KOPT-K1 (cell line): ENCODE results near the gene AGO3.
A peak's percentile ranks its signal among the peaks of the same experiment; 100 is the strongest.
"Not testable (repeated sequence)": the region's sequence is repeated elsewhere in the genome, so short reads cannot be mapped to it uniquely, and the experiment has no call there.

Experiments
- H3K27ac ChIP-seq: fragments of 200-600 bp; sonication (generic); 2 replicates; pipeline ENCODE4 v1.5.1; 2016; ENCODE audit warnings: antibody characterized with exemption, mild to moderate bottlenecking, low read depth, low read length; ENCODE audit not compliant: poor library complexity, severe bottlenecking
- H3K36me3 ChIP-seq: fragments of 200-600 bp; sonication (generic); 2 replicates; pipeline ENCODE4 v1.5.1; 2017; ENCODE audit warnings: antibody characterized with exemption, mild to moderate bottlenecking, low read length, moderate library complexity; ENCODE audit not compliant: insufficient read depth
- H3K9me3 ChIP-seq: fragments of 200-600 bp; sonication (generic); 2 replicates; pipeline ENCODE4 v1.5.1; 2017; ENCODE audit warnings: antibody characterized with exemption, low read length, mild to moderate bottlenecking; ENCODE audit not compliant: insufficient read depth, poor library complexity, severe bottlenecking

AGO3 gene

DNA sequence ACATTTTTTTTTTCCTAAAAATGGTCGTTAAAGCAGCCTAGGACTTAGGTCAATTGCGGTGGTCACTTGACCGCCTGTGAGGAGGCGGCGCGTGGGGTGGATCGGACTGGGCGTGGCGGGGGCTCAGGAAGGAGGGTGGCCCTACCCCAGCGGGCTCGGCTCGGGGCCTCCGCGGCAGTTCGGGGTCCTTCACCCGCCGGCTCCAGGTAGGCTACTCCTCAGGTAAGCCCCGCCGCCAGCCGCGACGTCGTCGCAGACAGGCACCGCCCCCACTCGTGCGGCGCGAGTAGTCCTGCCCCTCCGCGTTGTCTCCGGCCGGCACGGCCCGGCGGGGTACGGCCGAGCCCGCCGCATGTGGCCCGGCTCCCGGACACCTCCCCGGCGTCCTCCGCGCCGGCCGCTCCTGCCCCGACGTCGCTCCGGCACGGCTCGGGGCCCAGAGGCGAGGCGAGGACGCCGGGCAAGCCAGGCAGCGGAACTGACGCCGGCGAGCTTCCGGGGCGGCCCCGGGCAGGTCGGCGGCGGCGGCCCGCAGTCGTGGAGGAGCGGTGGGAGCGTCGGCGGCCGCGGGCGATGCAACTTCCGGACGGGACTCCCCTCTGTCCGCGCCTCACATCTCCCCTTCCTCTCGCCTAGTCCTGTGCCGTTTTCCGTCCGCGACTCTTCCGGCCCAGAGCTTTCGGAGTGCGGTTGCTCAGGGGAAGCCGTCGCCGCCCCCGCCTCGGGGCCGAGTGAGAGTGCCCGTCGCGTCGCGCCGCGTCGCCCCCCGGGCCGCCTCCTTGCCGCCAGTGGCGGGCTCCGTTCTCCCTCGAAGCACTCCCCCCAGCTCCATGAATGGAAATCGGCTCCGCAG lies at the start of gene AGO3:
Gene AGO3 (plus strand): TSS at position 513 of the 853 bp plus-strand sequence. CDS start 322 bp downstream, at position 835.
- Histone ChIP-seq H3K9me3 (no peaks in the 10 kb centered on the region), H3K36me3 (no peaks in the 10 kb centered on the region), H3K27ac (peak within 1 kb of the TSS; percentile 79)

DNA sequence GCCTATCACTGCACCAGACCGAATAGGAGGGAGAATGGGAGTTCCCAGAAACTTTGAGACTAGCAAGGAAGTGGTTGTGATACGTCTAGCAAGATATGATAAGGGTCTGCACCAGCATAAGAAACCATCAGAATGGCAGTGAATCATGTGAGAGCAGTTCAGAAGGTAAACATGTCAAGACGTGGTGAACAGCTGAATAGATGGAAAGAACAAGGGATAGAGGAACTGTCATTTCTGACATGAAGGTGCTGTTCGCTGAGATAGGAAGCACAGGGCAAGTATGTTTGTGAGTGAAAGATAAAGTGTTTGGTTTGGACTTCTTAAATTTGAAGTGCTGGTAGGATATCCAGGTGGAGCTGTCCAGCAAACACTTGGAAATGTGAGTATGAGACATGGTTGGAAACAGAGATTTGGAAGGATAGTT lies 49.0 kb upstream of the AGO3 start:
- no peaks in the 10 kb centered on the region for H3K36me3 ChIP-seq
- H3K27ac ChIP-seq = no peak overlapping the region
- no peaks in the 10 kb centered on the region for H3K9me3 ChIP-seq

DNA sequence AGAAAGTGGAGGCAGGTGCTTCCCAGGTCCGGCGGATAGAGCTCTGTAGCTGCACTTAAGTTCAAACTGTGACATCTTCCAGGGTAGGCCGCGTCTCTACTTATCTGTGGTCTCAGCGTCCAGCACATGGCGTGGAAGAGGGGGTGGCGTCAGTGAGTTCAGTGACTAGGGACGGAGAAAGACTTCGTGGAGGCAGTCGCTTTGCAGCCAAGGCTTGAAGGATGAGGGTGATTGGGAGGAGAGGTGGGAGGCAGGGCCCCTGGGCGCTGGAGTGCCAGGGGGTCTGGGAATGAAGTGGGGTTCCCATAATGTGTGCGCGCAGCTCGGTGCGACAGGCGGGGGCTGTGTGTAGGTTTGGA lies 48.3 kb upstream of the AGO3 start:
- no peak overlapping the region for H3K27ac ChIP-seq

DNA sequence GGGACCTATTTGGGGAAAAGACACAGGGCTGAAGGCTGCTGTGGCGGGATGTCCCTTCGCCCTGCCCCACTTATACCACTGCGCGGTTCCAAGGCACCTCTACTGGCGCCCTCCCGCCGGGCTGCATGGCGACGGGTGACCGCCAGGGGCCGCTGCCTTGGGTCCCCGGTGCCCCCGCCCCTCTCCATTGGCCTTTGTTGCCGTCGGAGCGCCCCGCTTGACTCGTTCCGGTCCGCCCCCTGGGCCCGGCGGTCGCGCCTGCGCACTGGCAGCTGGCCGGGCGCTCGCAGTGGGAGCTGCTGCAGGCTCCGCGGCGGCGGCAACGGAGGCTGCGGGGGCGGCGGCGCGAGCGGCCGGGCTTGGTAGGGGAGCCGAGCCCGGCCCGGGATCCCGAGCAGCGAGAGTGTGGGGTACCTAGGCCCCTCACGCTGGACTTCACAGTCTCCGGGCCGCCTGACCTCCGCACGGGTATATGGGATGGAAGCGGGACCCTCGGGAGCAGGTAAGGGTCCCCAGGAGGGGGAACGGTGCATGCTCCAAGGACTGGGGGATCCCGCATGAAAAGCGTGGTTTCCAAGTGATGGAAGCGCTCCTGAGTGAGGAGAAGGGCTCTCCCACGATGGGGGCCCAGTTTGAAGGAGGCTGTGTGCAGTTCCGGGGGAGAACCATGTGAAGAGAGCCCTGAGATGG lies 47.8 kb upstream of the AGO3 start, which contains the start of gene AGO1:
Gene AGO1 (plus strand): TSS at position 265 of the 690 bp plus-strand sequence. CDS start 213 bp downstream, at position 478.
- Histone ChIP-seq H3K27ac (peak within 1 kb of the TSS; percentile 75), H3K9me3 (no peaks in the 10 kb centered on the region), H3K36me3 (peaks cover 7% of the 10 kb centered on the region; the same call in 1 of the 2 replicates)

More for the DNA sequence above, 48.3 kb upstream of the AGO3 start:
- no peaks in the 10 kb centered on the region for H3K9me3 ChIP-seq
- H3K36me3 ChIP-seq = peaks cover 3% of the 10 kb centered on the region; the same call in 1 of the 2 replicates

DNA sequence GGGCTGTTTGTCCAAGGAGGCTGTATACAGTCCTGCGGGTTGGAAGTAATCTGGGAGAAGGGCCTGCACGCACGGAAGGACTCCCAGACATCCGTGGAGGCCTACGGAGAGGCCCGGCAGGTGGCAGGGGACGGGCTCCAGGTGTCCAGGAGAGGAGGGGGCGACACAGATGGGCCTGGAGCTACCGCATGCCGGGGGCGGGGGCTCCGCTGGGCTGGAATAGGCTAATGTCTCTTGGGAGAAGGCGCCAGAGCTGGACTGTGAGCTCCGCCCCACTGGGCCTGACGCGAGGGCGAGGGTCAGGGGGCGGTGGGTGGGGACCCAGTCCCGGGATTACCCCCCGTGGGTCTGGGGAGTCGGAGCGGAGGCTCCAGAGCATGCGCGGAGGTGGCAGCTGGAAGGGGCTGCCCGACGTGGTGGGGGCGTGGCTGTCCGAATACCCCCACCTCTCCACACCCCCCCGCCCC lies 47.2 kb upstream of the AGO3 start:
- H3K9me3 ChIP-seq = no peaks in the 10 kb centered on the region
- peaks cover 12% of the 10 kb centered on the region; the same call in 1 of the 2 replicates for H3K36me3 ChIP-seq
- H3K27ac ChIP-seq = peak overlapping the region; percentile 75

DNA sequence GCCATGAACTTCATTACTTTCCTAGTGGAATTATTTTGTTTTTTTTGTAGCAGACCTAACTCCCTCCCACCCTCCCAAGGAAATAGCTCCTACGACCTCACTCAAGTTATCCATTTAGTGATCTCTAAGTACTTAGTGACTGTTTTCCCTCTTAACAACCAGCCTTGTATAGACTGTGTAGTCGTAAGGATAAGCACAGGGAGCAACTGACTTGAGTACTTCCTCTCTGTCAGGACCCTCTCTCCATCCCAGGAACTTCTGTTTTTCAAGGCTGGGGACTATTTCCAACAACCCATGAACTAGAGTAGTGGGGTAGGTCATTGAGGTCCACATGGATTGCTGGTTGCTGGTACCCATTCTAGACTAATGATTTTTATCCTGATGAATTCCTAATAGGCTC lies 46.0 kb upstream of the AGO3 start:
- H3K9me3 ChIP-seq = no peaks in the 10 kb centered on the region
- peaks cover 23% of the 10 kb centered on the region for H3K36me3 ChIP-seq
- H3K27ac ChIP-seq = no peak overlapping the region

DNA sequence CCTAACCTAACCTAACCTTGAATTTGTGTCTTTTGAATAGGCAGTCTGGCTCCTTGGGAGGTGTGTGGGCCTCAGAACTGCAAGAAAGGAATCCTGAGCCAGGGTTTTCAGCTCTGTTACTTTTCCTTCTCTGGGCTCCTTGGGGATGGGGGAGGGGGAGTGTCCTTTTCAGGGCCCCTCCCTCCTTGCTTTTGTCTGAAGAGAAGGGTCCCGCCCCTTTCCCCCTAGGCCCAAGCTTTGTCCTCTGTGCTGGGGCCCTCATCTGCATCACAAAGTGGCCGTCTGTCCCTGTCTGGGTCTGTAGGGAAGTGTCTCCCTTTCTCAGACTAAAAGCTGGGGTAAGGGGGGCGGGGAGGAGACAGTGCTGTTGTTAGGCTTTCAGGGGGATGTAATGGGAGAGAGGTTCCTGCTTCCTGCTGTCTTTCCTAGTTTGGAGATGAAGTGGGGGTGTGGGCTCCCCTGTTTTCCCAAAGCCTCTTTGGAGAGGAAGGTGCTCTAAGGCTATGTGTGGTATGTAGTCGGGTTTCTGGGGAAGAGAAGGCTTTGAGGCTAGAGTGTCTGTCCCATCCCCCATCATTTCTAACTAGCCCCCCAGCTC lies 44.8 kb upstream of the AGO3 start:
- Histone ChIP-seq H3K36me3 (peaks cover 35% of the 10 kb centered on the region), H3K27ac (no peak overlapping the region), H3K9me3 (no peaks in the 10 kb centered on the region)

DNA sequence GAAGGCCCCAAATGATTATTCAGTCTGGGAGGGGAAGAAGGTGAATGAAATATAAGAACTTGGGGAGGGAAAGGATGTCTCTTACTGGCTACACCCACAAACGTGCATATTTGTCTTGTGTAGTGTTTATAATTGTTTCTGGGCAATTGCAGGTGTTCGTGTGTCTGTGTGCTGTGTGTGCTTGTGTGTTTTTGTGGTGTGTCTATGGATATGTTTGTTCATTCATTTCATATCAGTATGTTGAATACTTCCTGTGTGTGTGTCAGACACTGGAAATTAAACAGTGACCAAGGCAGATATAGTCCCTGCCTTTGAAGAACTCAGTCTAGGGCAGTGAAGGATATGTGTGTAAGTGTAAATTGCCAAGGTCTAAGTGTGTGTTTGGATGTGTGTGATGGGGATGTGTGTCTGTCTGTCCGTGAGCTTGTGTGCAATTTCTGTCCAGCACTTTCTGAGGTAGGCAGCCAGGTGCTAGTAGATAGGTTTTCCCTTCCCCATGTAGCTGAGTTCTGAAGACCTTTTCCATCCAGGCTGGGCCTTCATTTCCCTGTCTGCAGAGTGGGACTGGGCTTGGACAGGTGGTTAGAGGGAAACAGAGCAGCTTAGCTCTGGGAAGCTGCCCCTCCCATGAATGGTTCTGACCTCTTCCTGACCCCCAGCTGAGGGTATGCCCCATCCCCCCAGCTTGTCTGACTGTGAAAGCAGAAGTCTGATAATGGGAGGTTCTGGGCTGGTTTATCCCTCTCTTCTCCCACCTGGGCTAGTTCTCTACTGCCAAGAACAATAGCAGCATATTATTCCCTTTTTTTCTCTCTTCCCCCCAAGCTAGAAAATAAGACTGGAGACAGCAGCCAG lies 44.1 kb upstream of the AGO3 start:
- H3K36me3 ChIP-seq = peaks cover 41% of the 10 kb centered on the region
- no peaks in the 10 kb centered on the region for H3K9me3 ChIP-seq
- no peak overlapping the region for H3K27ac ChIP-seq

DNA sequence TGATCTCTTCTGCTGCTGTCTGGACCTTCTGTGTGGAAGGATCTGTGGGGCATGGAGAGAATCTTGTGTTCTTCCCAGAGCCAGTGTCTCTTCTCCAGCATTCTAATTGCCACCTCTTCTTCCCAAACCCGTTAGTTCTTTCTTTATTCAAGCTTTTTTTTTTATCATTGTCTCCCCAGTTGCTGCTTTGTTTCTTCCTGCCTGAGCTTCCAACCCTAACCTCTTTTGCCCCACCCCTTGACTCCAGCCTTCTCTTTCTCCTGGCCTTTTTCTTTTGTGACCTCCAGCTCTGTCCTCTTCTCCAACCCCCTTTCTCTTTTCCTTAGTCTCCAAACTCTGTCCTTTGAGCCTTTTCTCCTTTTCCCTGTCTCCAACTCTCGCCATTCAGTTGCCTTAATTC lies 43.4 kb upstream of the AGO3 start:
- Histone ChIP-seq H3K27ac (no peak overlapping the region), H3K36me3 (peaks cover 48% of the 10 kb centered on the region), H3K9me3 (no peaks in the 10 kb centered on the region)

DNA sequence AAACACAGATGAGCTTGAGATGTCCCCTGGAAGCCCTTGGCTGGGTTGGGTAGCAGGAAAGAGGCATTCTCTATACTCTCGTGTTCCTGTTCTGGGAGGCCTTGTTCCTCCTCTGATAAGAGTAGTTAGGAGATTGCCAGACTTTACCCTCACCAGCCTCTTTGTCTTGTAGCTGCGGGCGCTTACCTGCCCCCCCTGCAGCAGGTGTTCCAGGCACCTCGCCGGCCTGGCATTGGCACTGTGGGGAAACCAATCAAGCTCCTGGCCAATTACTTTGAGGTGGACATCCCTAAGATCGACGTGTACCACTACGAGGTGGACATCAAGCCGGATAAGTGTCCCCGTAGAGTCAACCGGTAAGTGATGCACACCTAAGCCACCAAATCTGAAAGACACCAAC lies 42.6 kb upstream of the AGO3 start:
- peaks cover 55% of the 10 kb centered on the region for H3K36me3 ChIP-seq
- no peaks in the 10 kb centered on the region for H3K9me3 ChIP-seq

DNA sequence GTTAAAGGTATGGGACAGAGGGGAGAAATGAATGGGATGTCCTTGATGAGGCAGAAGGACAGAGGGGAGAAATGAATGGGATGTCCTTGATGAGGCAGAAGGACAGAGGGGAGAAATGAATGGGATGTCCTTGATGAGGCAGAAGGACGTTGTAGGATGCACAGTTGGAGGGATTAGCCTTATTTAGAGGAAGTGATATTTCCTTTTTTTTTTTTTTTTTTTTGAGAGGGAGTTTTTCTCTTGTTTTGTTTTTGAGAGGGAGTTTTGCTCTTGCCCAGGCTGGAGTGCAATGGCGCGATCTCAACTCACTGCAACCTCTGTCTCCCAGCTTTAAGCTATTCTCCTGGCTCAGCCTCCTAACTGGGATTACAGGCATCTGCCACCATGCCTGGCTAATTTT lies 41.9 kb upstream of the AGO3 start:
- H3K36me3 ChIP-seq = peaks cover 62% of the 10 kb centered on the region
- H3K9me3 ChIP-seq, H3K27ac ChIP-seq: not testable (repeated sequence)

More for the DNA sequence above, 42.6 kb upstream of the AGO3 start:
- no peak overlapping the region for H3K27ac ChIP-seq

DNA sequence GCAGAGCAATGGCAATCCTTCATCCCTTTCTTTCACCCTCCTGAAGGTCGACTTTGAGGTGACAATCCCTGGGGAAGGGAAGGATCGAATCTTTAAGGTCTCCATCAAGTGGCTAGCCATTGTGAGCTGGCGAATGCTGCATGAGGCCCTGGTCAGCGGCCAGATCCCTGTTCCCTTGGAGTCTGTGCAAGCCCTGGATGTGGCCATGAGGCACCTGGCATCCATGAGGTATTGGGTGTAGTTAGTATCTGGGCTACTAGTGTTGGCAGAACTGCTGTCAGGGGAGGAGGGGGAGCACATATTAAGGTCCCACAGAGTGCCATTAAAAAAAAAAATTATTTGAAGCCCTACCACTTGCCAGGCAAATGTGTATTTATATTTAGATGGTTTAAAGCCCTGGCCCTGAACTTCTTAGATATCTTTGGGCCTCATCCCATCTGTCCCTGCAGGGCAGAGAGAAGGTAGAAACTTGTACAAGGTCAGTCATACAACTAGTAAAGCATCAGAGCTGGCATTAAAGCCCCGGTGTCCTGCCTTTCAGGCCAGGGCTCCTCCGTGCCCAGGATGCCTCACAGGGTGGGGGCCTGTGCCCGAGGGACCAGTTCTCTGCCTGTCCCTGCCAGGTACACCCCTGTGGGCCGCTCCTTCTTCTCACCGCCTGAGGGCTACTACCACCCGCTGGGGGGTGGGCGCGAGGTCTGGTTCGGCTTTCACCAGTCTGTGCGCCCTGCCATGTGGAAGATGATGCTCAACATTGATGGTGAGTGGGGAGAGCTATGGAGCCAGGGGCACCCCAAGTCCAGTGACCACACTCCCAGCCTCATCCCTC lies 37.6 kb upstream of the AGO3 start:
- Histone ChIP-seq H3K9me3 (no peaks in the 10 kb centered on the region), H3K36me3 (peaks cover 97% of the 10 kb centered on the region), H3K27ac (no peak overlapping the region)

DNA sequence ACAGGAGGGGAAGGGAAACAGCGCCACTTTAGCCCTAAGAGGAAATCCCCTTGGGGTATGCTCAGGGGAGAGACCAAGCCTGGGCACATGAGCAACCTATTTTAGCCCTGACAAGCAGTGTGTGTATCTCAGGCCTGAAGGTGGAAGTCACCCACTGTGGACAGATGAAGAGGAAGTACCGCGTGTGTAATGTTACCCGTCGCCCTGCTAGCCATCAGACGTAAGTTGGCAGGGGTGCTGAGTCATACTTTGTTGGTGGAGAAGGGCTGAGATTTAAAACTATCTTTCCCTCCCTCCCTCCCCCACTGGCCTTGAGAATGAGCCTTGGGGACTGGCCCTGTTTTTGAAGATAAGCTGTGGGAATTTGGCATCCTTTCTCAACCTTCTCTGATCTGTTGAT lies 36.7 kb upstream of the AGO3 start:
- Histone ChIP-seq H3K27ac (no peak overlapping the region), H3K36me3 (peaks cover 97% of the 10 kb centered on the region)

DNA sequence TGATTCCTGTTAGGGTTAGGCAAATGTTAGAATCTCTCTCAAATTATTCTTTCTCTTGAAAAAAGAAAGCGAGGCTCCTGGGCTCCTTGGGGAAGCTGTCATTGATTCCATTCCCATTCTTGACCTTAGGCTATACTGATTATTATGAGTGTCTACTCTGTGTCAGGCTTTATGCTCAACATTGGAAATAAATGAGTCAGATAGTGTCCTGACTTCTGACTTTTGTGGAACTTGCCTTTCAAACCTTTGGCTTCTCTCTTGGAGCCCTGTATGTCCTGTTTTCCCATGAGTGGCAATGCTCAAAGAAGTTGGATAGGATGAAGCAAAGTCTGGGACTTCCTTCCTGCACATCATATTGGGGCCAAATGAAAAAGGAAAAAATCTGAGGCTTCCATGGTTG lies 36.2 kb upstream of the AGO3 start:
- Histone ChIP-seq H3K9me3 (no peaks in the 10 kb centered on the region), H3K27ac (no peak overlapping the region), H3K36me3 (peaks cover 99% of the 10 kb centered on the region)

More for the DNA sequence above, 36.7 kb upstream of the AGO3 start:
- no peaks in the 10 kb centered on the region for H3K9me3 ChIP-seq
